Activated CD4-positive, alpha-beta T cell treated with anti-CD3 and anti-CD28 coated beads for 36 hours (primary cell): ENCODE data around the gene LIN28A. TPM values are rescaled to one million over a fixed set of nuclear protein-coding genes. Genes with fewer than 3 reads are reported as not detected.
A peak's percentile ranks its signal among the peaks of the same experiment; 100 is the strongest.

Source experiments
- ATAC-seq: fragments of 200-7000 bp; cut with Tn5 transposase; one replicate; pipeline ENCODE4 v1.10.0; 2021; ENCODE audit warnings: mild to moderate bottlenecking, moderate library complexity
- CTCF ChIA-PET: fragments of 350-600 bp; sonication (Branson Sonifier 250); formaldehyde crosslinking; loops from one replicate; lab custom pipeline; 2021; ENCODE audit warnings: antibody characterized with exemption; lab: Charles Lee
- POLR2A ChIA-PET: fragments of 350-600 bp; sonication (Branson Sonifier 250); formaldehyde crosslinking; loops from one replicate; lab custom pipeline; 2021; ENCODE audit warnings: antibody characterized with exemption, inconsistent platforms; lab: Charles Lee
- DNase-seq: peaks from one replicate; pipeline ENCODE4 v3.0.0-alpha.2; 2020
- H3K27ac Mint-ChIP-seq: one replicate; pipeline ENCODE4 v1.8.0; 2021; ENCODE audit warnings: mixed read lengths
- H3K27me3 Mint-ChIP-seq: one replicate; pipeline ENCODE4 v1.8.0; 2021; ENCODE audit warnings: mixed read lengths
- H3K36me3 Mint-ChIP-seq: one replicate; pipeline ENCODE4 v1.8.0; 2021; ENCODE audit warnings: low read depth, mixed read lengths
- H3K4me1 Mint-ChIP-seq: one replicate; pipeline ENCODE4 v1.8.0; 2021; ENCODE audit warnings: mixed read lengths
- H3K4me3 Mint-ChIP-seq: one replicate; pipeline ENCODE4 v1.8.0; 2021; ENCODE audit warnings: mild to moderate bottlenecking, moderate library complexity, mixed read lengths
- H3K9me3 Mint-ChIP-seq: one replicate; pipeline ENCODE4 v1.8.0; 2021; ENCODE audit warnings: low read depth, mixed read lengths
- intact Hi-C, 2 experiments: fragments of 100-400 bp; cut with DNase I in 1 of 2; cut with micrococcal nuclease in 1 of 2; formaldehyde crosslinking; loops; one replicate each; pipeline versions ENCODE4 v1.14.2 to v1.15.1; 2022 to 2024; cut with DNase I, micrococcal nuclease
- total RNA-seq, 2 experiments: library from RNA; stranded (reverse); gene quantifications; one replicate each; pipeline ENCODE4 v1.2.3, GENCODE V29; 2021

LIN28A gene
- not detected for total RNA-seq

GRCh38 chr1:26410706-26411623 lies at the start of gene LIN28A:
Gene LIN28A, plus strand, starts transcription at chr1:26410817. Its CDS starts 75 bp downstream, at chr1:26410892.
- ATAC-seq (no peak), DNase-seq (no peak)
- H3K36me3 Mint-ChIP-seq: no peaks in the 10 kb centered on the region
- peaks cover 43% of the 10 kb centered on the region for H3K27me3 Mint-ChIP-seq
- peaks cover 20% of the 10 kb centered on the region for H3K4me1 Mint-ChIP-seq
- no peak within 1 kb of the TSS for H3K4me3 Mint-ChIP-seq
- H3K27ac Mint-ChIP-seq: no peak within 1 kb of the TSS
- POLR2A ChIA-PET: no interaction called here
- no peaks in the 10 kb centered on the region for H3K9me3 Mint-ChIP-seq
- intact Hi-C loops: loop anchor here in 1 of 2 experiments (5.0 to 10.0 kb wide), 2 partner anchors 34 to 306 kb away; no protein-coding TSS in a partner anchor
- CTCF ChIA-PET: interaction anchor here (0.6 to 1.5 kb wide), 3 partner anchors 16 to 258 kb away, joined by 3 read pairs; no protein-coding TSS in a partner anchor

GRCh38 chr1:26361605-26362122 lies 49.0 kb upstream of the LIN28A start:
- ChIA-PET POLR2A (no interaction called here), CTCF (interaction anchor here (0.6 to 5.0 kb wide), 13 partner anchors 9 to 472 kb away, joined by 3 to 24 read pairs (median 3); partner anchors contain the start of genes DHDDS and ZNF683)
- H3K4me1 Mint-ChIP-seq: peaks cover 32% of the 10 kb centered on the region
- H3K4me3 Mint-ChIP-seq: no peak overlapping the region
- H3K27ac Mint-ChIP-seq: no peak overlapping the region
- H3K9me3 Mint-ChIP-seq: no peaks in the 10 kb centered on the region
- H3K27me3 Mint-ChIP-seq: peaks cover 11% of the 10 kb centered on the region
- DNase-seq (no peak), ATAC-seq (no peak)
- H3K36me3 Mint-ChIP-seq: no peaks in the 10 kb centered on the region
- intact Hi-C loops: loop anchor here (2.0 to 5.0 kb wide), 3 partner anchors 55 to 84 kb away; no protein-coding TSS in a partner anchor

GRCh38 chr1:26362331-26362730 lies 48.3 kb upstream of the LIN28A start:
- Mint-ChIP-seq H3K4me1 (peaks cover 32% of the 10 kb centered on the region), H3K27me3 (peaks cover 11% of the 10 kb centered on the region), H3K9me3 (no peaks in the 10 kb centered on the region), H3K4me3 (no peak overlapping the region), H3K36me3 (no peaks in the 10 kb centered on the region), H3K27ac (no peak overlapping the region)
- ATAC-seq (no peak), DNase-seq (no peak)
- POLR2A ChIA-PET: no interaction called here
- intact Hi-C loops: loop anchor here (2.0 to 5.0 kb wide), 3 partner anchors 54 to 85 kb away; no protein-coding TSS in a partner anchor
- CTCF ChIA-PET: interaction anchor here (0.6 to 5.0 kb wide), 12 partner anchors 8 to 471 kb away, joined by 3 to 24 read pairs (median 4); partner anchors contain the start of genes DHDDS and ZNF683

- H3K27ac Mint-ChIP-seq: no peak overlapping the region
- H3K27me3 Mint-ChIP-seq: peaks cover 11% of the 10 kb centered on the region
- H3K4me1 Mint-ChIP-seq: peaks cover 28% of the 10 kb centered on the region
- peak; percentile 77 for ATAC-seq
- CTCF ChIA-PET: interaction anchor here (0.5 to 5.0 kb wide), 38 partner anchors 9 to 1157 kb away, joined by 3 to 24 read pairs (median 4); partner anchors contain the start of genes CEP85, CRYBG2, ZNF593 and ZNF683
- POLR2A ChIA-PET: interaction anchor here (0.6 to 0.7 kb wide), 3 partner anchors 53 to 353 kb away, joined by 3 to 4 read pairs (median 3); no protein-coding TSS in a partner anchor
- no peak overlapping the region for H3K4me3 Mint-ChIP-seq
- no peaks in the 10 kb centered on the region for H3K36me3 Mint-ChIP-seq
- intact Hi-C loops: loop anchor here (1.0 to 5.0 kb wide), 6 partner anchors 33 to 88 kb away; no protein-coding TSS in a partner anchor
- H3K9me3 Mint-ChIP-seq: no peaks in the 10 kb centered on the region
- peak; percentile 92 for DNase-seq
These were observed 46.8 kb upstream of the LIN28A start for GRCh38 chr1:26363549-26364448.

GRCh38 chr1:26364956-26365355 lies 45.7 kb upstream of the LIN28A start:
- Mint-ChIP-seq H3K27me3 (peaks cover 11% of the 10 kb centered on the region), H3K36me3 (no peaks in the 10 kb centered on the region), H3K4me3 (no peak overlapping the region), H3K4me1 (peaks cover 20% of the 10 kb centered on the region), H3K9me3 (no peaks in the 10 kb centered on the region), H3K27ac (no peak overlapping the region)
- no peak for ATAC-seq
- ChIA-PET CTCF (interaction anchor here (0.5 to 5.0 kb wide), 22 partner anchors 8 to 917 kb away, joined by 3 to 24 read pairs (median 4); partner anchors contain the start of genes CRYBG2, ZNF593 and ZNF683), POLR2A (no interaction called here)
- DNase-seq: no peak
- intact Hi-C loops: loop anchor here (1.0 to 5.0 kb wide), 3 partner anchors 31 to 88 kb away; no protein-coding TSS in a partner anchor

GRCh38 chr1:26367441-26367840 lies 43.2 kb upstream of the LIN28A start:
- Mint-ChIP-seq H3K4me1 (peaks cover 33% of the 10 kb centered on the region), H3K36me3 (no peaks in the 10 kb centered on the region), H3K27me3 (no peaks in the 10 kb centered on the region), H3K9me3 (no peaks in the 10 kb centered on the region), H3K27ac (no peak overlapping the region), H3K4me3 (no peak overlapping the region)
- intact Hi-C loops: no loop called here
- DNase-seq (no peak), ATAC-seq (no peak)
- CTCF ChIA-PET: no interaction called here
- POLR2A ChIA-PET: no interaction called here

GRCh38 chr1:26368006-26368405 lies 42.6 kb upstream of the LIN28A start:
- no peaks in the 10 kb centered on the region for H3K36me3 Mint-ChIP-seq
- peaks cover 38% of the 10 kb centered on the region for H3K4me1 Mint-ChIP-seq
- ChIA-PET POLR2A (no interaction called here), CTCF (no interaction called here)
- intact Hi-C loops: no loop called here
- DNase-seq (no peak), ATAC-seq (no peak)
- H3K9me3 Mint-ChIP-seq: no peaks in the 10 kb centered on the region
- H3K27me3 Mint-ChIP-seq: no peaks in the 10 kb centered on the region
- H3K27ac Mint-ChIP-seq: no peak overlapping the region
- H3K4me3 Mint-ChIP-seq: no peak overlapping the region

GRCh38 chr1:26368486-26368885 lies 42.1 kb upstream of the LIN28A start:
- POLR2A ChIA-PET: no interaction called here

GRCh38 chr1:26370591-26371382 lies 39.8 kb upstream of the LIN28A start:
- H3K4me3 Mint-ChIP-seq: no peak overlapping the region
- H3K36me3 Mint-ChIP-seq: no peaks in the 10 kb centered on the region
- ChIA-PET POLR2A (no interaction called here), CTCF (interaction anchor here (1.0 to 1.8 kb wide), 2 partner anchors 9 to 46 kb away, joined by 3 to 6 read pairs; no protein-coding TSS in a partner anchor)
- H3K9me3 Mint-ChIP-seq: no peaks in the 10 kb centered on the region
- H3K27me3 Mint-ChIP-seq: no peaks in the 10 kb centered on the region
- ATAC-seq (no peak), DNase-seq (no peak)
- H3K4me1 Mint-ChIP-seq: peaks cover 58% of the 10 kb centered on the region
- H3K27ac Mint-ChIP-seq: no peak overlapping the region
- intact Hi-C loops: no loop called here

More at GRCh38 chr1:26368486-26368885, 42.1 kb upstream of the LIN28A start:
- Mint-ChIP-seq H3K4me3 (no peak overlapping the region), H3K9me3 (no peaks in the 10 kb centered on the region), H3K36me3 (no peaks in the 10 kb centered on the region), H3K27ac (no peak overlapping the region), H3K4me1 (peaks cover 40% of the 10 kb centered on the region), H3K27me3 (no peaks in the 10 kb centered on the region)
- no peak for DNase-seq
- CTCF ChIA-PET: no interaction called here
- intact Hi-C loops: no loop called here
- ATAC-seq: no peak

- Mint-ChIP-seq H3K27me3 (no peaks in the 10 kb centered on the region), H3K27ac (no peak overlapping the region), H3K4me1 (peaks cover 70% of the 10 kb centered on the region), H3K4me3 (no peak overlapping the region), H3K9me3 (no peaks in the 10 kb centered on the region), H3K36me3 (no peaks in the 10 kb centered on the region)
- intact Hi-C loops: no loop called here
- CTCF ChIA-PET: interaction anchor here (0.6 to 3.6 kb wide), 3 partner anchors 9 to 1871 kb away, joined by 3 to 24 read pairs (median 13); no protein-coding TSS in a partner anchor
- DNase-seq (no peak), ATAC-seq (no peak)
- POLR2A ChIA-PET: interaction anchor here (0.6 kb wide), 1 partner anchor 84 kb away, joined by 5 read pairs; no protein-coding TSS in a partner anchor
These were observed 38.6 kb upstream of the LIN28A start for GRCh38 chr1:26372039-26372438.
